GM12865 (cell line): ENCODE data around the gene SENP8.
"Not testable (repeated sequence)": the region's sequence is repeated elsewhere in the genome, so short reads cannot be mapped to it uniquely, and the experiment has no call there.

Experiments
- DNase-seq: peaks from one replicate; pipeline ENCODE4 v3.0.0; 2010; ENCODE audit warnings: low read depth
- H3K4me3 ChIP-seq: 2 replicates; pipeline ENCODE4 v1.5.1; 2011; ENCODE audit warnings: mild to moderate bottlenecking, low read depth, low read length, control low read depth
- TF ChIP-seq, protein P1 (sequence below): IDR thresholded peaks from 2 replicates; pipeline ENCODE4 v1.5.1; 2011; ENCODE audit warnings: low read length, control low read depth, low read depth, inconsistent platforms; ENCODE audit not compliant: insufficient read depth; ENCODE audit errors: missing control alignments

Gene SENP8

DNA sequence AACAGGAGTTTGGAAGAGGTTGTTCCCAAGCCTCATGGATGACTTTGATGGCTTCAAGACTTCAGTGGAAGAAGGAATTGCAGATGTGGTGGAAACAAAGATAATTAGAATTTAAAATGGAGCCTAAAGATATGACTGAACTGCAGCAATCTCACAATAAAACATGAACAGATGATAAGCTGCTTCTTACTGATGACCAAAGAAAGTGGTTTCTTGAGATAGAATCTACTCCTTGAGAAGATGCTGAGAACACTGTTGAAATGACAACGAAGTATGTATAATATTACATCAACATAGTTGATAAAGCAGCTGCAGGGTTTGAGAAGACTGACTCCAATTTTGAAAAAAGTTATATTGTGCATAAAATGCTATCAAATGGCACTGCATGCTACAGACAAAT, 21.4 kb upstream of the SENP8 start:
- TF ChIP-seq, protein P1, sequence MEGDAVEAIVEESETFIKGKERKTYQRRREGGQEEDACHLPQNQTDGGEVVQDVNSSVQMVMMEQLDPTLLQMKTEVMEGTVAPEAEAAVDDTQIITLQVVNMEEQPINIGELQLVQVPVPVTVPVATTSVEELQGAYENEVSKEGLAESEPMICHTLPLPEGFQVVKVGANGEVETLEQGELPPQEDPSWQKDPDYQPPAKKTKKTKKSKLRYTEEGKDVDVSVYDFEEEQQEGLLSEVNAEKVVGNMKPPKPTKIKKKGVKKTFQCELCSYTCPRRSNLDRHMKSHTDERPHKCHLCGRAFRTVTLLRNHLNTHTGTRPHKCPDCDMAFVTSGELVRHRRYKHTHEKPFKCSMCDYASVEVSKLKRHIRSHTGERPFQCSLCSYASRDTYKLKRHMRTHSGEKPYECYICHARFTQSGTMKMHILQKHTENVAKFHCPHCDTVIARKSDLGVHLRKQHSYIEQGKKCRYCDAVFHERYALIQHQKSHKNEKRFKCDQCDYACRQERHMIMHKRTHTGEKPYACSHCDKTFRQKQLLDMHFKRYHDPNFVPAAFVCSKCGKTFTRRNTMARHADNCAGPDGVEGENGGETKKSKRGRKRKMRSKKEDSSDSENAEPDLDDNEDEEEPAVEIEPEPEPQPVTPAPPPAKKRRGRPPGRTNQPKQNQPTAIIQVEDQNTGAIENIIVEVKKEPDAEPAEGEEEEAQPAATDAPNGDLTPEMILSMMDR, result no peak
- DNase-seq, result no peak
- H3K4me3 ChIP-seq, result no peak overlapping the region

DNA sequence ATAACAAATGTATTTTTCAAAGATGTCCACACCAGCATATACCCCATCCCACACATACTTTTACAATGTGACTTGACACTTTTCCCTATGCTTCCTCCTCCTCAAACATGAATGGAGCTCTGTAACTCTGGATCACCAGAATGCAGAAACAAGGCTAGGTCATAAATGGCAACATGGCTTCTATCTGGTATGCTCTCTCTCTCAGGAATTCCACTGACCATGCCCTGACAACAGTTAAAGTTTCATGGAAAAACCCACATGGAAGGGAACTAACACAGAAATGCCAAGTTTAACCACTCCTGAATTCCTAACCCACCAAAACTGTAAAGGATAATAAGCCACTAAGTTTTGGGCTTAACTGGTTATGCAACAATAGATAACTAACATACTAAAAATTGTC, 20.2 kb upstream of the SENP8 start:
- TF ChIP-seq, protein P1, result no peak
- no peak for DNase-seq
- H3K4me3 ChIP-seq, result no peak overlapping the region

DNA sequence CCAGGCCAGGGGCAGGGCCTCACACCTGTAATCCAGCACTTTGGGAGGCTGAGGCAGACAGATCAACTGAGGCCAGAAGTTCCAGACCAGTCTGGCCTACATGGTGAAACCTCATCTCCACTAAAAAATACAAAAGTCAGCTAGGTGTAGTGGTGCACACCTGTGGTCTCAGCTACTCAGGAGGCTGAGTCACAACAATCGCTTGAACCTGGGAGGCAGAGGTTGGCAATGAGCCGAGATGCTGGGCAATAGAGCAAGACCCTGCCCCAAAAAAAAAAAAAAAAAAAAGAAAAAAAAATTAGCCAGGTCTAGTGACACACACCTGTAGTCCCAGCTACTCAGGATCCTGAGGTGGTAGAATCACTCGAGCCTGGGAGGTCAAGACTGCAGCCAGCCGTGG, 19.0 kb upstream of the SENP8 start:
- DNase-seq, result no peak
- no peak overlapping the region for H3K4me3 ChIP-seq
- TF ChIP-seq, protein P1, result no peak

DNA sequence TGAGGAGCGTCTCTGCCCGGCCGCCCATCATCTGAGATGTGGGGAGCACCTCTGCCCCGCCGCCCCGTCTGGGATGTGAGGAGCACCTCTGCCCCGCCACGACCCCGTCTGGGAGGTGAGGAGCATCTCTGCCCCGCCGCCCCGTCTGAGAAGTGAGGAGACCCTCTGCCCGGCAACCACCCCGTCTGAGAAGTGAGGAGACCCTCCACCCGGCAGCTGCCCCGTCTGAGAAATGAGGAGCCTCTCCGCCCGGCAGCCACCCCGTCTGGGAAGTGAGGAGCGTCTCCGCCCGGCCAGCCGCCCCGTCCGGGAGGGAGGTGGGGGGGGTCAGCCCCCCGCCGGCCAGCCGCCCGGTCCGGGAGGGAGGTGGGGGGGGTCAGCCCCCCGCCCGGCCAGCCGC, 17.7 kb upstream of the SENP8 start:
- not testable (repeated sequence) for DNase-seq

DNA sequence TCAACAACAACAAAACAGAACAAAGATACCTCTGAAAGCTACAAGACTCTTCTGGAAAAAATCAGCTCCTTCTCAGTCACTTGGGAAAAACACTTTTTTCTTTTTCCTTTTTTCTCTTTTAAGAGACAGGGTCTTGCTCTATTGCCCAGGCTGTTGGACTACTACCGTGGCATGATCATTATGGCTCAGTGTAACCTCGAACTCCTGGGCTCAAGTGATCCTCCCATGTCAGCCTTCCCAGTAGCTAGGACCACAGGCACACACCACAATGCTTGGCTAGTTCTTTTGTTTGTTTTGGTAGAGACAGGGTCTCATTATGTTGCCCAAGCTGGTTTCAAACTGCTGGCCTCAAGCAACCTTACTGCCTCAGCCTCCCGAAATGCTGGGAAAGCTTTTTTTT, 13.1 kb upstream of the SENP8 start:
- TF ChIP-seq, protein P1, result no peak
- DNase-seq, result no peak

More for the DNA sequence above, 17.7 kb upstream of the SENP8 start:
- not testable (repeated sequence) for H3K4me3 ChIP-seq

DNA sequence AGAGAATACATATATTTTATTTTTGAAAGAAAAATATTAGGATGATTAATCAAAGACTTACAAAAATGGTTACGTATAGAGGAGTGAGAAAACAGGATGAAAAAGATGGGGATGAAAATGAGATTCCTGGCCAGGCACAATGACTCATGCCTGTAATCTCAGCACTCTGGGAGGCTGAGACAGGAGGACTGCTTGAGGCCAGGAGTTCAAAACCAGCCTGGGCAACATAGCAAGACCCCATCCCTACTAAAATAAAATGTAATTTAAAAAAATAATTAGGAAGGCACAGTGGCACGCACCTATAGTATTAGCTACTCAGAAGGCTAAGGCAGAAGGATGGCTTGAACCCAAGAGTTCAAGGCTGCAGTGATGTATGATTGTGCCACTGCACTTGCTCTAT, 12.1 kb upstream of the SENP8 start:
- DNase-seq, result no peak
- H3K4me3 ChIP-seq, result no peak overlapping the region
- TF ChIP-seq, protein P1, result no peak

More for the DNA sequence above, 13.1 kb upstream of the SENP8 start:
- H3K4me3 ChIP-seq, result no peak overlapping the region

DNA sequence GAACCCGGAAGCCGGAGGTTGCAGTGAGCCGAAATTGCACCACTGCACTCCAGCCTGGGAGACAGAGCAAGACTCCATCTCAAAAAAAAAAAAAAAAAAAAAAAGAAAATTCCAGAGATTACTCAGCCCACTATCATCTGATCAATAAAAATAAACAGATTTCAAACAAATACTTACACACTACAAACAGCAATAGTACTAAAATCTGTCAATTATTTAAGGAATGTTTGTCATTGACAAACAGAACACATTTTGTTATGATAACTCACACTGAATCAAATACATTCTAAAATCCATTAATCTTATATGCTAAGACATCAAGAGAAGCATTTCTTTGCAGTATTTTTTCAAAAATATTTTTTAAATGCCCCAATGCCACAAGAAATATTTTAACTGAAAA, 7.8 kb upstream of the SENP8 start:
- H3K4me3 ChIP-seq, result no peak overlapping the region
- TF ChIP-seq, protein P1, result no peak
- no peak for DNase-seq
